K562 (cell line): Measurements from ENCODE around the gene KLHL24. TPM values are rescaled to one million over a fixed set of nuclear protein-coding genes. Genes with fewer than 3 reads are reported as not detected.

Experiments used
- ATAC-seq: fragments of 200-7000 bp; cut with Tn5 transposase; 3 replicates; pipeline ENCODE4 v1.9.1; 2020; ENCODE audit warnings: moderate library complexity
- BruUV-seq: library from RNA; stranded (reverse); fragments of 400-500 nt; replicated peaks from 2 replicates; lab custom pipeline; 2021; lab: Mats Ljungman, UMichigan
- CTCF ChIA-PET: fragments of 300-600 bp; formaldehyde crosslinking; extraction: SDS; loops from one replicate; lab custom pipeline; 2021; ENCODE audit warnings: low intra/inter-chr PET ratio; lab: Yijun Ruan, JAX
- POLR2A ChIA-PET: fragments of 300-600, 350-650 bp; sonication (Branson Sonifier 250); formaldehyde crosslinking; extraction: SDS; loops from one replicate; lab custom pipeline; 2021; ENCODE audit warnings: antibody characterized with exemption, inconsistent platforms; lab: Yijun Ruan, JAX
- DNase-seq, 4 experiments: peaks; one replicate each; pipeline versions ENCODE4 v3.0.0 to v3.0.0-alpha.2; 2011 to 2018; ENCODE audit warnings: low spot score in 3 of 4, mixed read lengths in 3 of 4; ENCODE audit errors: extremely low read depth in 1 of 4
- FAIRE-seq: peaks from 2 replicates; lab custom pipeline; 2011; peaks lifted over from hg19 to GRCh38; lab: Jason Lieb, UNC
- H2AFZ ChIP-seq: 2 replicates; pipeline ENCODE4 v1.6.0; 2011; ENCODE audit warnings: low read depth, low read length, control low read depth, inconsistent platforms
- H3K27ac ChIP-seq: fragments of 200-600 bp; 3 replicates; pipeline ENCODE4 v1.8.0; 2011; ENCODE audit warnings: low read depth, mild to moderate bottlenecking, control low read depth, inconsistent platforms, low read length, moderate library complexity, mixed read lengths; ENCODE audit errors: extremely low read depth
- H3K27me3 ChIP-seq, 2 experiments: fragments of 300-600 bp in 1 of 2; 2 replicates in 1 of 2; 3 replicates in 1 of 2; pipeline versions ENCODE4 v1.6.0 to v1.8.0; 2011; ENCODE audit warnings: inconsistent platforms in 2 of 2, low read length in 2 of 2, mild to moderate bottlenecking in 1 of 2, mixed read lengths in 1 of 2, moderate library complexity in 1 of 2; ENCODE audit not compliant: control insufficient read depth in 2 of 2, insufficient read depth in 2 of 2
- H3K36me3 ChIP-seq: fragments of 300-600 bp; 3 replicates; pipeline ENCODE4 v1.8.0; 2011; ENCODE audit warnings: mild to moderate bottlenecking, low read length, inconsistent platforms; ENCODE audit not compliant: control insufficient read depth, insufficient read depth
- H3K4me1 ChIP-seq, 2 experiments: fragments of 200-600 bp in 1 of 2; replicated peaks in 1 of 2; 2 replicates in 1 of 2; 3 replicates in 1 of 2; pipeline versions ENCODE4 v1.5.1 to v1.8.0; 2011; ENCODE audit warnings: inconsistent platforms in 2 of 2, low read length in 2 of 2, mild to moderate bottlenecking in 1 of 2, mixed read lengths in 1 of 2, moderate library complexity in 1 of 2; ENCODE audit not compliant: control insufficient read depth in 2 of 2, insufficient read depth in 2 of 2
- H3K4me2 ChIP-seq: 2 replicates; pipeline ENCODE4 v1.6.1; 2011; ENCODE audit warnings: low read length, control low read depth, inconsistent platforms, mixed read lengths; ENCODE audit not compliant: insufficient read depth
- H3K4me3 ChIP-seq: fragments of 200-600 bp; sonication (generic), shearing (Covaris generic); 2 replicates; pipeline ENCODE4 v1.5.1; 2016; ENCODE audit warnings: control low read depth, inconsistent platforms
- H3K79me2 ChIP-seq: fragments of 200-600 bp; 3 replicates; pipeline ENCODE4 v1.8.0; 2011; ENCODE audit warnings: low read length, inconsistent platforms; ENCODE audit not compliant: control insufficient read depth, insufficient read depth
- H3K9ac ChIP-seq, 2 experiments: 2 replicates each; pipeline versions ENCODE4 v1.6.0 to v1.6.1; 2011; ENCODE audit warnings: low read depth in 2 of 2, low read length in 2 of 2, control low read depth in 1 of 2, inconsistent platforms in 1 of 2, mild to moderate bottlenecking in 1 of 2, mixed read lengths in 1 of 2; ENCODE audit not compliant: insufficient read depth in 1 of 2
- H3K9me1 ChIP-seq: one replicate; pipeline ENCODE4 v1.6.0; 2011; ENCODE audit warnings: inconsistent platforms, mild to moderate bottlenecking, low read length, moderate library complexity; ENCODE audit not compliant: control insufficient read depth, insufficient read depth
- H3K9me3 ChIP-seq: replicated peaks from 2 replicates; pipeline ENCODE4 v1.5.1; 2011; ENCODE audit warnings: low read depth, low read length, inconsistent platforms; ENCODE audit not compliant: control insufficient read depth, insufficient read depth
- H4K20me1 ChIP-seq: replicated peaks from 2 replicates; pipeline ENCODE4 v1.6.1; 2011; ENCODE audit warnings: low read length, inconsistent platforms, mixed read lengths; ENCODE audit not compliant: control insufficient read depth, insufficient read depth
- ZNF431 ChIP-seq: sonication (generic); formaldehyde crosslinking; IDR thresholded peaks from 2 replicates; pipeline ENCODE4 v1.8.0; 2022; ENCODE audit warnings: mild to moderate bottlenecking, missing genetic modification reagents
- ZNF449 ChIP-seq: fragments of 250-450 bp; sonication (Bioruptor Pico); IDR thresholded peaks from 2 replicates; pipeline ENCODE4 v1.8.0; 2022; ENCODE audit warnings: moderate library complexity, mild to moderate bottlenecking, inconsistent platforms
- WGBS: fragments of 100-300 bp; shearing (Covaris generic); methylation state at CpG from one replicate; pipeline ENCODE4 v1.1.6; 2016; ENCODE audit warnings: low coverage, mixed read lengths; ENCODE audit not compliant: insufficient coverage; ENCODE audit errors: missing lambda C conversion rate; 5-methylcytosine and 5-hydroxymethylcytosine counted together
- in situ Hi-C: fragments of 300-500 bp; cut with MboI; formaldehyde crosslinking; loops from 4 replicates; pipeline ENCODE4 v1.15.0; 2018; ENCODE audit warnings: inconsistent platforms, mixed read lengths
- intact Hi-C: fragments of 100-400 bp; cut with micrococcal nuclease; formaldehyde crosslinking; loops from 2 replicates; pipeline ENCODE4 v1.14.2; 2022
- polyA plus RNA-seq, 8 experiments: library from polyadenylated mRNA; depleted of rRNA in 4 of 8; stranded (reverse) in 5 of 8; unstranded in 3 of 8; fragments of >200 nt; fragmentation: Nextera tagmentation in 2 of 8; fragmentation: Illumina TruSeq in 1 of 8; extraction: Ambion mirVana in 2 of 8; extraction: Trizol in 1 of 8; gene quantifications; 2 replicates each; pipeline versions ENCODE4 v1.2.1 to v1.2.3, GENCODE V29; 2011 to 2014; ENCODE audit warnings: inconsistent platforms in 1 of 8, missing spikeins in 1 of 8
- total RNA-seq, 7 experiments: library from RNA; depleted of rRNA in 6 of 7; stranded (reverse); fragments of >200 nt in 6 of 7; fragmentation: Illumina TruSeq in 2 of 7; extraction: Trizol in 2 of 7; gene quantifications; 2 replicates each; pipeline versions ENCODE4 v1.2.1 to v1.2.3, GENCODE V29; 2011 to 2021; ENCODE audit warnings: low replicate concordance in 1 of 7
- TF ChIP-seq, protein P1 (sequence below): fragments of 450-650 bp; IDR thresholded peaks from 2 replicates; pipeline ENCODE4 v1.6.1; 2014; ENCODE audit warnings: low read depth, mild to moderate bottlenecking, moderate library complexity, borderline replicate concordance

KLHL24 gene
- total and polyA plus RNA-seq, 9 of the 15 experiments (the other 6 are each of a cell fraction or from before 2014, with no cell fraction given), result 3.3 to 21.2 (median 14.2) TPM

DNA sequence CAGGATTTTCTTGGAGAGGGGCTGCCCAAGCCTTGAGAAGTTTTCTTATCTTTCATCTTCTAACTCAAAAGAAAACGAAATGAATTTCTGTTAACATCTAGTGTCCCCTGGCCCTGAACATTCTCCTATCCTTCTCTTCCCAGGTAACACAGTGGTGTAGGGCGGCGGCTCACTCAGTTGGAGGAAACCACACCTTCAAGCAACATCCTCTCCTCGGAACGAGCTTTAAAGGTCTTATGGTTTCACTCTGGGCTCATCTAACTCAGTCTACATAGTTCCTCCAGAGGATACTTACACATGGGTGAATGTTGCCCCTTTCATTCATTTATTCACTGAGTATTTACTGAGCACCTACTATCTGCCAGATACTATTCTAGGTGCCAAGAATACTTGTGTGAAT, 48.9 kb upstream of the KLHL24 start:
- H2AFZ ChIP-seq, result no peak overlapping the region
- DNase-seq (no peak), FAIRE-seq (no peak), ATAC-seq (no peak)
- BruUV-seq, result no TSS peak
- no peaks in the 10 kb centered on the region for H3K27me3 ChIP-seq
- H4K20me1 ChIP-seq, result no peaks in the 10 kb centered on the region
- no peak for TF ChIP-seq ZNF449 (CRISPR knock-in tag)
- TF ChIP-seq ZNF431, result no peak
- TF ChIP-seq, protein P1, sequence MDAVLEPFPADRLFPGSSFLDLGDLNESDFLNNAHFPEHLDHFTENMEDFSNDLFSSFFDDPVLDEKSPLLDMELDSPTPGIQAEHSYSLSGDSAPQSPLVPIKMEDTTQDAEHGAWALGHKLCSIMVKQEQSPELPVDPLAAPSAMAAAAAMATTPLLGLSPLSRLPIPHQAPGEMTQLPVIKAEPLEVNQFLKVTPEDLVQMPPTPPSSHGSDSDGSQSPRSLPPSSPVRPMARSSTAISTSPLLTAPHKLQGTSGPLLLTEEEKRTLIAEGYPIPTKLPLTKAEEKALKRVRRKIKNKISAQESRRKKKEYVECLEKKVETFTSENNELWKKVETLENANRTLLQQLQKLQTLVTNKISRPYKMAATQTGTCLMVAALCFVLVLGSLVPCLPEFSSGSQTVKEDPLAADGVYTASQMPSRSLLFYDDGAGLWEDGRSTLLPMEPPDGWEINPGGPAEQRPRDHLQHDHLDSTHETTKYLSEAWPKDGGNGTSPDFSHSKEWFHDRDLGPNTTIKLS, result no peak
- no peak overlapping the region for H3K9ac ChIP-seq
- no peak overlapping the region for H3K4me2 ChIP-seq
- in situ Hi-C loops (no loop called here), intact Hi-C loops (no loop called here)
- no peaks in the 10 kb centered on the region for H3K36me3 ChIP-seq
- no peaks in the 10 kb centered on the region for H3K9me1 ChIP-seq
- no peaks in the 10 kb centered on the region for H3K79me2 ChIP-seq
- no peak overlapping the region for H3K27ac ChIP-seq
- ChIA-PET CTCF (no interaction called here), POLR2A (no interaction called here)
- H3K9me3 ChIP-seq, result no peaks in the 10 kb centered on the region
- WGBS, result 51% methylated on average over 5 of the region's 5 CpGs
- peaks cover 10 to 24% of the 10 kb centered on the region in 2 experiments; a peak in 4 of 5 replicates for H3K4me1 ChIP-seq
- H3K4me3 ChIP-seq, result no peak overlapping the region
